Skin epidermis (tissue), 12 donors: Measurements from ENCODE around the gene DNMT3A.
A peak's percentile ranks its signal among the peaks of the same experiment; 100 is the strongest.

Experiments used
- H3K27ac ChIP-seq, 21 experiments: fragments of 200-600 bp; sonication (generic) in 11 of 21; one replicate each; pipeline ENCODE4 v1.5.0; 2020; ENCODE audit warnings: mild to moderate bottlenecking in 3 of 21, inconsistent platforms in 2 of 21, moderate library complexity in 2 of 21
- H3K4me3 ChIP-seq, 7 experiments: fragments of 200-600 bp; sonication (generic) in 2 of 7; one replicate each; pipeline ENCODE4 v1.5.0; 2020; ENCODE audit warnings: inconsistent platforms in 2 of 7, mild to moderate bottlenecking in 2 of 7, moderate library complexity in 1 of 7

DNMT3A gene

GRCh38 chr2:25374411-25374810 is 32.7 kb upstream of the DNMT3A start:
- H3K27ac ChIP-seq: no peak overlapping the region
- no peak overlapping the region for H3K4me3 ChIP-seq

GRCh38 chr2:25373269-25373981 is 31.7 kb upstream of the DNMT3A start:
- peak overlapping the region in 3 of 21 experiments; percentile 5 to 45 (median 16) for H3K27ac ChIP-seq
- no peak overlapping the region for H3K4me3 ChIP-seq

- Histone ChIP-seq H3K27ac (peak overlapping the region in 4 of 21 experiments; percentile 5 to 45 (median 14)), H3K4me3 (no peak overlapping the region)
These were observed 30.9 kb upstream of the DNMT3A start for GRCh38 chr2:25372405-25373268.

GRCh38 chr2:25371253-25372241 is 29.8 kb upstream of the DNMT3A start:
- no peak overlapping the region for H3K27ac ChIP-seq
- H3K4me3 ChIP-seq: no peak overlapping the region

DNA sequence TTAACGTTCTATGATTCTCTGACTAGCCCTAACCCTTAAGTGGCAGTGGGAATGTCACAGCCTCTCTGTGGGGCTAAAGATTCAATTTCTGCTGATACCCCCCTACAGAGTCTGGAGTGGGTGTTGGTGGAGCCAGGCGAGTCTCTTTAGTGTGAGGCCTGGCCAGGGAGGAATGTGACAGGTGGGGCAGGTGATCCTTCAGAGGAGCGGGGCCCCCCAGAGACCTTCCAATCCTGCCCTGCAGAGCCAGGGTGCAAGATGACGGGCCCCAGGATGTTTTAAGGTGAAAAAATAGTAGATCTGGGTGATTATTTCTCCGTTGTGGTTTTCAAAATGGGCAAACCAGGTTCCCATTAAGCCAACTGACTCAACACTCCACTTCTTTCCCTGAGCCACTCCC is 28.2 kb upstream of the DNMT3A start:
- Histone ChIP-seq H3K4me3 (no peak overlapping the region), H3K27ac (no peak overlapping the region)

DNA sequence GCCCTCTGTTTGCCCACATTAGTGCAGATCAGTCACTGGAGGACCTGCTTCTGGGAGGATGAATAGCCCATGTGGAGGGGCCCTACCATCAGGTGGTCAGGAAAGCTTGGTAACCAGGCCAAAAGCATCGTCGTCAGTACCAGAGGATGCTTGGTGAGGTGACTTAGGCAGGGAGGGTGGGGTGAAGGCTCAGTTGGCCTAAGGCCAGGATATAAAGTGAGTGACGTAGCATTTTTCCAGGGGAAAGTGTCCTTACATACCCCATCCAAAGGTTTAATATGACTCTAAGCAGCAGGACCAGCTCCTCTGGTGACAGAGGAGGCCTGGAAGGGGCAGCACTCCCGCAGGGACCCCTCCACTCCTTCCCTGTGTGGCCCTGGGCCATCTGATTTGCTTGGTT is 27.7 kb upstream of the DNMT3A start:
- Histone ChIP-seq H3K27ac (no peak overlapping the region), H3K4me3 (no peak overlapping the region)

- no peak overlapping the region for H3K4me3 ChIP-seq
- H3K27ac ChIP-seq: no peak overlapping the region
These were observed 26.9 kb upstream of the DNMT3A start for GRCh38 chr2:25368660-25369059.

DNA sequence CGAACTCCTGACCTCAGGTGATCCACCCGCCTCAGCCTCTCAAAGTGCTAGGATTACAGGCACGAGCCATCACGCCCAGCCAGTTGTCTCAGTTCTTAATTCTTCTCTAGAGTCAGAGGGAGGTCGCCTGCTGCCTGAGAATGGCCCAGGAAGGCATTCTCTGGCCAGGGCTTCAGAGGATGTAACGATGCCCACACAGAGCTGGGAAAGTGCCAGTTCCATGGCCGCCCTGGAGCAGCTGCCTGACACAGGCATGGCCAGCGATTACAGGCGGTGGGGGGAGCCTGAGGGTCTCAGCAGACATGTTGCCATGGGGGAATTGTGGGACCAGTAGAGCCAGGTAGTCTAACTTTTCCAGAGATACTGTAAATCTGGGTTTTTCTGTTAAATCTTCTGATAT is 25.6 kb upstream of the DNMT3A start:
- no peak overlapping the region for H3K27ac ChIP-seq
- no peak overlapping the region for H3K4me3 ChIP-seq

DNA sequence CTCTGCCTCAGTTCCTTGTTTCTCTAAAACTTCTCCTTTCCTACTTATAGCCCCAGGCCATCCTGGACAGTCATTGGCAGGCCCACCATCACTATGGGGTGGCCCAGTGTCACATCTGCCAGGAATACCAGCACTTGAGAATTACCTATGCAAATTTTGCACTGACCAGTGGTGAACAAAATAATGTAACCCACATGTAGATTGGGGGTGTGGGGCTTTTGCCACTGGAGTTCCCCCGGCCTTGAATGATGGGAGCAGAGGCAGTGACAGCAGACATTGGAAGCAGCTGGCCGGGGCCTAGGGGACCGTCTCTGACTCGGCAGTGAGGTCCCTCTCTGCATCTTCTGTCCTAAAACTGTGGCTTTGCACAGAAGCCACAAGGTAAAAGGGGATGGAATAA is 24.9 kb upstream of the DNMT3A start:
- no peak overlapping the region for H3K4me3 ChIP-seq
- no peak overlapping the region for H3K27ac ChIP-seq

GRCh38 chr2:25365241-25365640 is 23.5 kb upstream of the DNMT3A start:
- Histone ChIP-seq H3K4me3 (no peak overlapping the region), H3K27ac (peak overlapping the region in 3 of 21 experiments; percentile 4 to 36 (median 25))

DNA sequence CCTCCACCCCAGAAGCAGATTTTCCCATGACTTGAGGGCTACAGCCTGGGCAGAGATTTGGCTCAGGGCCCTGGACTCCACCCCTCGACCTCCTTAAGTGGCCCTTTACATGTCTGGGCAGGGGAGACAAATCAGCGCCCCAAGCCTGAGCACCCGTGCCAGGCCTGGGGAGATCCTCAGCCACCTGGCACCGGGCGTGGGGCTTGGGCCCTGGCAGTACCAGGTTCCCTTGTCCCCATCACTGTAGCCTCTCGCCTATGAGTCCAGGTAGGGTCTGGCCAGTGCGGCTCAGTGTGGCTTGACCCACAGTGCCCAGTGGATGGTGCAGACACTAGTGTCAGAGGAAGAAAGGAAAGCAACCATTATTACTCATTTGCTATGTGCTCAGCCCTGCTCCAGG is 22.0 kb upstream of the DNMT3A start:
- H3K4me3 ChIP-seq: no peak overlapping the region

GRCh38 chr2:25362434-25363145 is 20.9 kb upstream of the DNMT3A start:
- Histone ChIP-seq H3K4me3 (peak overlapping the region; percentile 10 to 39 (median 24)), H3K27ac (peak overlapping the region in 18 of 21 experiments; percentile 29 to 91 (median 72))

More for the DNA sequence above, 22.0 kb upstream of the DNMT3A start:
- H3K27ac ChIP-seq: peak overlapping the region in 1 of 21 experiments; percentile 41

DNA sequence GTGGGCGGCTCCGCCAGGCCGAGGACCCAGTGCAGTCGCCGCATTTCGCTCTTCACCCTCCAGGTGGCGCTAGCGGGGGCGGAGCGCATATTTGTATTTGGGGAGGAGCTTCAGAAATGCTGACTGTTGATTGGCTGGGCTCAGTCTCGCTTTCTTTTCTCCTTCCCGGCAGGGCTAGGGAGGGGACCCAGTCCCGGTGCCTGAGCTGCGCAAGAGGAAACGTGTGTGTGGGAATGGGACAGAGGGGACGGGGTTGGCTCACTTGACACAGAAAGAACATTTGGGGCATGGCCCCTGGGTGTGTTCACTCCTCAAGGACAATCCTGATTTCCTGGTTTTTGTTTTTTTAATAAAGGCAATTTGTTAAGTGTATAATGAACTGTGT is 20.3 kb upstream of the DNMT3A start:
- Histone ChIP-seq H3K27ac (peak overlapping the region in 18 of 21 experiments; percentile 29 to 91 (median 72)), H3K4me3 (peak overlapping the region; percentile 10 to 39 (median 24))

GRCh38 chr2:25361261-25362048 is 19.7 kb upstream of the DNMT3A start:
- Histone ChIP-seq H3K27ac (peak overlapping the region in 4 of 21 experiments; percentile 27 to 79 (median 70)), H3K4me3 (peak overlapping the region in 6 of 7 experiments; percentile 10 to 39 (median 26))

GRCh38 chr2:25358836-25359235 is 17.1 kb upstream of the DNMT3A start:
- no peak overlapping the region for H3K27ac ChIP-seq
- H3K4me3 ChIP-seq: no peak overlapping the region

DNA sequence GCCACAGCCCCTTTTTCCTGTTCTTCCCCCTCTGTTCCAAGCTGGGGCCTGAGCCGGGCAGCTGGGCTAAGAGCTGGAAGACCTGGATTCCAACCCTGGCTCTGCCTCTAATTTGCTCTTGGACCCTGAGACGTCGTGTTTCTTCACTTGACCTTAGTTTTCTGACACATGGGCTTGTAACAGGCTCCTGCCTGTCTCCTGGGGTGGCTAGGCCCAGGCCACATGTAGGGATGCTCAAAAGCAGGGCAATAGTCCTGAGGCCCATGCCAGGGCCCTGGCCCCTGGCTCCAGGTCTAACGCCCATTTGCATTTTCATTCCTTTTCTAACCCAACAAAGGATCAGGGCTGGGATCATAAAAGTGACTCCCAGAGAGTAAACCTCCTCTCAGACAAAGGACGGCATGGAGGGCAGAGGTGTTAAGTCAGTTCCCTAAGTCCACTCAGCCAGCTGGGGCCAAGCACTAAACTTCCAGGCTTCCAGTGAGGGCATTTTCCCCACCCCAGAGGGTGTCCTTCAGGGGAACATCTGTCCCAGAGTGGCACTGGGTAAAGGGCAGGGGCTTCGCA is 16.6 kb upstream of the DNMT3A start:
- Histone ChIP-seq H3K27ac (no peak overlapping the region), H3K4me3 (no peak overlapping the region)

DNA sequence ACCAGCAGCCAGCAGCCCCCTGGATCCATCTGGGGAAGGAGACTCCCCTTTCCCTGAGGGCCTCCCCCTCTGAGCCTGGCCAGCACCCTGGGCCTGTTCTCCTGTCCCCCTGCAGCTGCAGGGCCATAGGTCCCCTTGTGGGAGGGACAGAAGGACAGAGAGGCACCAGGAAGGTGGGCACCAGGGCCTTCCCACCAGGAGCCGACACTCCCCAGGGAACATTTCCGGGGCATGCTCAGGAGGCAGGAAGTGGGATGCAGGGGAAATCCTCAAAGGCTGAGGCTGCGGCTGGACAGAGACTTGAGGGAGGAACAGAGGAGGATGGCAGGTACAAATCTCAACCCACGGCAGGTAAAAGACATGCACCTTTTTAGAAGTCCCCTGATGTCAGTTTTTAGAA is 14.4 kb upstream of the DNMT3A start:
- no peak overlapping the region for H3K27ac ChIP-seq
- H3K4me3 ChIP-seq: no peak overlapping the region

GRCh38 chr2:25355270-25355669 is 13.5 kb upstream of the DNMT3A start:
- Histone ChIP-seq H3K27ac (no peak overlapping the region), H3K4me3 (no peak overlapping the region)
